ENCODE data around the gene DDX39B. TPM values are rescaled to one million over a fixed set of nuclear protein-coding genes. Genes with fewer than 3 reads are reported as not detected.

DDX39B gene
- total RNA-seq, 1 experiment from 2014 or later: 813 TPM

DNA sequence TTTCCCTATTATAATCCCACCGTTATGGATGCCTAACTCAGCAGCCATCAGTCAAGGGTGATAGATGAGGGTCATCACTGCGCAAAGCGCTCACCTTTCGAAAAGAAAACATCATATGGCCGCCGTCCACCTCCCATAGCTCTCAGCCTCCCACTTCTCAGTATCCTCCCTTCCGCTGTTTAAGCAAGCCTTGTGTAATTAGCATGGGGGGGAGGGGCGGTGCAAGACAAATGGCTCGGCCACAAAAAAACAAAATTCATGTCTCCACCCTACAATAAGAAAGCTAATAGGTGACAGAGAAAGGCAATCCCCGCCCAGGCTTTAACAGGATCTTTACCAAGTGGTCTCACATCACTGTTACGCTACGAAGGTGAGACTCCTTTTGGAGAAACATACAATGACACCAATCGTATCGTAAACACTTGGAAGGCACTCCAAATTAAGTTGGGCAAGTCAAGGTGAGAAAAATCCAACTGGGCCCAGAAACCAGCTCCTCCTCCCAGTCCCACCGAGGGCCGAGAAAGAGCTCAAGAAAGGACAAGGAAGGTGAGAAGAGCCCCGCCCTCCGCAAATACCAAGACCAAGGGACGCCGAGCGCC lies 645 bp downstream of the DDX39B start:
- Histone ChIP-seq H3K23me2 (ENCODE audit: insufficient read length, low read depth, low read length, poor library complexity, severe bottlenecking) (peaks cover 5% of the 10 kb centered on the region), H3K23ac (ENCODE audit: insufficient read length, low read depth, low read length) (no peak overlapping the region), H3K79me2 (ENCODE audit: insufficient read depth, low read length) (peaks cover 31% of the 10 kb centered on the region), H2AFZ (ENCODE audit: low read length) (no peak overlapping the region), H2BK12ac (ENCODE audit: insufficient read length, low read depth, low read length) (no peak overlapping the region), H3K4me2 (ENCODE audit: insufficient read depth, insufficient read length, low read length) (peak overlapping the region; percentile 59), H3K14ac (ENCODE audit: insufficient read depth, low read length) (peak overlapping the region; percentile 64), H3K9me3 (ENCODE audit: control insufficient read depth, low read depth, low read length) (no peaks in the 10 kb centered on the region), H4K91ac (ENCODE audit: insufficient read length, low read depth, low read length) (peak overlapping the region; percentile 9), H4K5ac (ENCODE audit: insufficient read length, low read depth, low read length) (peak overlapping the region; percentile 99), H4K8ac (replicated peaks; ENCODE audit: insufficient read length, low read depth, low read length) (peak overlapping the region; percentile 85), H3K27me3 (ENCODE audit: insufficient read depth, low read length) (no peaks in the 10 kb centered on the region), H3T11ph (ENCODE audit: low read length) (peak overlapping the region; percentile 91), H4K20me1 (ENCODE audit: control insufficient read depth, insufficient read depth, insufficient read length) (no peaks in the 10 kb centered on the region), H2BK5ac (ENCODE audit: insufficient read length, low read length) (peak overlapping the region; percentile 100), H3K4me1 (ENCODE audit: insufficient read depth, low read length) (peaks cover 2% of the 10 kb centered on the region; the same call in 1 of the 2 replicates), H2BK15ac (ENCODE audit: low read depth, low read length) (no peak overlapping the region), H3K79me1 (ENCODE audit: insufficient read depth, low read depth, low read length, poor library complexity, severe bottlenecking) (peaks cover 5% of the 10 kb centered on the region), H3K9ac (ENCODE audit: extremely low read depth, insufficient read length, low read length) (peak overlapping the region; percentile 100), H2BK20ac (ENCODE audit: low read depth, low read length, poor library complexity, severe bottlenecking) (no peak overlapping the region), H3K56ac (ENCODE audit: insufficient read length, low read depth, low read length) (peak overlapping the region; percentile 80), H3K18ac (ENCODE audit: insufficient read length, low read depth, low read length) (peak overlapping the region; percentile 96), H2AK5ac (ENCODE audit: insufficient read length, low read length) (peak overlapping the region; percentile 56), H2BK120ac (ENCODE audit: low read depth, low read length, poor library complexity, severe bottlenecking) (peak overlapping the region; percentile 87), H3K4ac (ENCODE audit: low read depth, low read length) (peak overlapping the region; percentile 88; the same call in 1 of the 2 replicates), H3K27ac (ENCODE audit: insufficient read length, low read depth, low read length) (peak overlapping the region; percentile 96)
- no peak for TF ChIP-seq CTCF (conservative IDR thresholded peaks at IDR 0.05)
- Mint-ChIP-seq H3K27me3 (ENCODE audit: low read depth) (no peaks in the 10 kb centered on the region), H3K4me1 (peaks cover 42 to 45% of the 10 kb centered on the region in 2 experiments), H3K4me3 (peak overlapping the region; percentile 98 to 99), H3K27ac (peak overlapping the region; percentile 99 to 100 (median 100)), H3K36me3 (ENCODE audit: insufficient read depth in 1 of 3, low read depth in 3 of 3) (peaks cover 46 to 54% (median 53%) of the 10 kb centered on the region in 3 experiments), H3K9me3 (no peaks in the 10 kb centered on the region; a peak in 1 of 5 replicates)
- no CpG with 5 or more reads among the region's 21 CpGs for WGBS (ENCODE audit: extremely low coverage, insufficient read length, low lambda C conversion rate)
- no peak for DNase-seq
